ENCODE results near the gene OR52I2. TPM values are rescaled to one million over a fixed set of nuclear protein-coding genes. Genes with fewer than 3 reads are reported as not detected.

OR52I2 gene
- polyA plus RNA-seq, 3 donors, result 0.04 TPM; not detected in 2

GRCh38 chr11:4607096-4607495 lies 25.6 kb downstream of the OR52I2 start:
- no peaks in the 10 kb centered on the region for H3K79me2 ChIP-seq (ENCODE audit: insufficient read depth, low read length)
- peak overlapping the region in 4 of 7 donors; percentile 31 to 90 (median 88) for H3K27ac Mint-ChIP-seq
- TF ChIP-seq CTCF (IDR thresholded peaks at IDR 0.05), result no peak
- H3K9me3 ChIP-seq (replicated peaks in 1 of 2; ENCODE audit: control insufficient read depth in 1 of 2, insufficient read depth in 1 of 2, low read length in 2 of 2), result no peaks in the 10 kb centered on the region
- H3K4me1 ChIP-seq (ENCODE audit: control insufficient read depth in 1 of 2, insufficient read depth in 2 of 2, low read length in 2 of 2), result peaks cover 21 to 27% of the 10 kb centered on the region in 2 donors
- peak overlapping the region; percentile 91 for H3K4me2 ChIP-seq (replicated peaks; ENCODE audit: extremely low read depth, low read length, poor library complexity, severe bottlenecking)
- peaks cover 0 to 2% (median 0%) of the 10 kb centered on the region in 3 donors for H3K27me3 Mint-ChIP-seq (ENCODE audit: low read depth in 3 of 3)
- intact Hi-C loops (cut with micrococcal nuclease), result no loop called here
- peaks cover 32% of the 10 kb centered on the region for H3K4me1 Mint-ChIP-seq
- peak overlapping the region; percentile 92 to 95 for H3K4me3 Mint-ChIP-seq
- H3K36me3 Mint-ChIP-seq, result peaks cover 23 to 25% of the 10 kb centered on the region in 2 donors
- peak in 2 of 3 donors; percentile 10 to 12 for DNase-seq
- WGBS (ENCODE audit: insufficient coverage), result no CpG with 5 or more reads among the region's 6 CpGs
- H3K9me3 Mint-ChIP-seq, result no peaks in the 10 kb centered on the region
- H2AFZ ChIP-seq (ENCODE audit: insufficient read depth, low read depth, low read length, poor library complexity, severe bottlenecking), result peak overlapping the region; percentile 91
- peak overlapping the region; percentile 83 for H3K9ac ChIP-seq (ENCODE audit: insufficient read depth, low read length, poor library complexity, severe bottlenecking)
- H3K27ac ChIP-seq (ENCODE audit: low read depth in 1 of 2, low read length in 2 of 2), result peak overlapping the region in 1 of 2 donors; percentile 82
- H3K4me3 ChIP-seq (replicated peaks in 1 of 3; ENCODE audit: low read depth in 2 of 3, low read length in 3 of 3), result peak overlapping the region; percentile 55 to 85 (median 71)
- H3K27me3 ChIP-seq (ENCODE audit: control insufficient read depth in 2 of 2, insufficient read depth in 2 of 2, low read length in 2 of 2), result no peaks in the 10 kb centered on the region
- H3K36me3 ChIP-seq (replicated peaks in 1 of 2; ENCODE audit: control insufficient read depth in 1 of 2, insufficient read depth in 2 of 2, low read length in 2 of 2), result peaks cover 4 to 35% of the 10 kb centered on the region in 2 donors
- H4K20me1 ChIP-seq (ENCODE audit: insufficient read depth, low read length), result no peaks in the 10 kb centered on the region

- WGBS (ENCODE audit: insufficient coverage), result 5% methylated on average over 28 of the region's 43 CpGs
- TF ChIP-seq CTCF (IDR thresholded peaks at IDR 0.05), result no peak
- Mint-ChIP-seq H3K36me3 (peaks cover 18 to 20% of the 10 kb centered on the region in 2 donors), H3K27me3 (ENCODE audit: low read depth in 3 of 3) (peaks cover 0 to 2% (median 2%) of the 10 kb centered on the region in 3 donors), H3K27ac (peak within 1 kb of the TSS; percentile 85 to 92 (median 90)), H3K4me3 (peak within 1 kb of the TSS; percentile 92 to 95), H3K4me1 (peaks cover 32% of the 10 kb centered on the region), H3K9me3 (no peaks in the 10 kb centered on the region)
- intact Hi-C loops (cut with micrococcal nuclease), result no loop called here
- Histone ChIP-seq H3K27ac (ENCODE audit: low read depth in 1 of 2, low read length in 2 of 2) (peak within 1 kb of the TSS; percentile 82 to 86), H3K4me2 (replicated peaks; ENCODE audit: extremely low read depth, low read length, poor library complexity, severe bottlenecking) (peak within 1 kb of the TSS; percentile 91), H3K4me1 (ENCODE audit: control insufficient read depth in 1 of 2, insufficient read depth in 2 of 2, low read length in 2 of 2) (peaks cover 21 to 27% of the 10 kb centered on the region in 2 donors), H3K27me3 (ENCODE audit: control insufficient read depth in 2 of 2, insufficient read depth in 2 of 2, low read length in 2 of 2) (no peaks in the 10 kb centered on the region), H3K4me3 (replicated peaks in 1 of 3; ENCODE audit: low read depth in 2 of 3, low read length in 3 of 3) (peak within 1 kb of the TSS; percentile 55 to 85 (median 71)), H3K36me3 (replicated peaks in 1 of 2; ENCODE audit: control insufficient read depth in 1 of 2, insufficient read depth in 2 of 2, low read length in 2 of 2) (peaks cover 0 to 26% of the 10 kb centered on the region in 2 donors), H3K9ac (ENCODE audit: insufficient read depth, low read length, poor library complexity, severe bottlenecking) (peak within 1 kb of the TSS; percentile 83), H4K20me1 (ENCODE audit: insufficient read depth, low read length) (no peaks in the 10 kb centered on the region), H3K79me2 (ENCODE audit: insufficient read depth, low read length) (no peaks in the 10 kb centered on the region), H3K9me3 (replicated peaks in 1 of 2; ENCODE audit: control insufficient read depth in 1 of 2, insufficient read depth in 1 of 2, low read length in 2 of 2) (no peaks in the 10 kb centered on the region), H2AFZ (ENCODE audit: insufficient read depth, low read depth, low read length, poor library complexity, severe bottlenecking) (peak within 1 kb of the TSS; percentile 91)
- DNase-seq, result peak; percentile 83 to 92 (median 89)
Measured at GRCh38 chr11:4607781-4608666, 26.5 kb downstream of the OR52I2 start, which contains the start of gene TRIM68. TRIM68 (minus strand) TSS chr11:4608231; CDS start chr11:4605504, 2,727 bp downstream.

Data from CD14-positive monocyte (primary cell).